Measurements from ENCODE around the gene ADORA3.

GRCh38 chr1:111455642-111456031 lies 47.8 kb downstream of the ADORA3 start:
- TF ChIP-seq CTCF (IDR thresholded peaks at IDR 0.05; ENCODE audit: insufficient read depth, low read depth, low read length) (no peak), EZH2 (IDR thresholded peaks at IDR 0.05; ENCODE audit: insufficient read depth, low read length) (no peak)

Data from astrocyte (in vitro differentiated cells and primary cell).